PC-9 (cell line): ENCODE data around the gene CCNJ. TPM values are rescaled to one million over a fixed set of nuclear protein-coding genes. Genes with fewer than 3 reads are reported as not detected.
A peak's percentile ranks its signal among the peaks of the same experiment; 100 is the strongest.

Experiments used
- BruUV-seq: library from RNA; stranded (reverse); fragments of 400-500 nt; replicated peaks from 2 replicates; lab custom pipeline; 2021; lab: Mats Ljungman, UMichigan
- CTCF ChIA-PET: fragments of 300-600 bp; sonication (Branson Sonifier 250); formaldehyde crosslinking; loops from one replicate; lab custom pipeline; 2022; ENCODE audit warnings: antibody characterized with exemption; lab: Charles Lee
- POLR2A ChIA-PET: fragments of 300-600 bp; sonication (Branson Sonifier 250); formaldehyde crosslinking; loops from one replicate; lab custom pipeline; 2022; ENCODE audit warnings: antibody characterized with exemption; ENCODE audit not compliant: unreplicated experiment; lab: Charles Lee
- DNase-seq, 2 experiments: peaks; one replicate each; pipeline versions ENCODE4 v3.0.0 to v3.0.0-alpha.2; 2015 to 2022; ENCODE audit warnings: mixed read lengths in 1 of 2
- H2AFZ ChIP-seq: fragments of 200-600 bp; sonication (generic); 2 replicates; pipeline ENCODE4 v1.8.1; 2017; ENCODE audit warnings: antibody characterized with exemption
- H3F3A ChIP-seq: fragments of 200-600 bp; sonication (generic); 2 replicates; pipeline ENCODE4 v1.8.1; 2017; ENCODE audit warnings: antibody characterized with exemption, mild to moderate bottlenecking, low read depth; ENCODE audit not compliant: insufficient read depth
- H3K27ac ChIP-seq: fragments of 200-600 bp; sonication (generic); 2 replicates; pipeline ENCODE4 v1.6.1; 2016; ENCODE audit warnings: mixed run types
- H3K27me3 ChIP-seq: fragments of 200-600 bp; sonication (generic); 2 replicates; pipeline ENCODE4 v1.6.1; 2016; ENCODE audit warnings: low read depth, mixed run types; ENCODE audit not compliant: insufficient read depth
- H3K36me3 ChIP-seq: fragments of 200-600 bp; sonication (generic); 2 replicates; pipeline ENCODE4 v1.6.1; 2016; ENCODE audit warnings: low read depth, mixed run types
- H3K4me1 ChIP-seq: fragments of 200-600 bp; sonication (generic); replicated peaks from 2 replicates; pipeline ENCODE4 v1.6.1; 2016; ENCODE audit warnings: mixed run types; ENCODE audit not compliant: insufficient read depth
- H3K4me2 ChIP-seq: fragments of 200-600 bp; sonication (generic); 2 replicates; pipeline ENCODE4 v1.6.1; 2017; ENCODE audit warnings: mixed run types
- H3K4me3 ChIP-seq: fragments of 200-600 bp; sonication (generic); 2 replicates; pipeline ENCODE4 v1.6.1; 2016; ENCODE audit warnings: mixed run types
- H3K79me2 ChIP-seq: fragments of 200-600 bp; sonication (generic); 2 replicates; pipeline ENCODE4 v1.6.1; 2017; ENCODE audit warnings: low read depth, mixed run types
- H3K9me2 ChIP-seq: fragments of 200-600 bp; sonication (generic); 2 replicates; pipeline ENCODE4 v1.8.1; 2017; ENCODE audit warnings: mild to moderate bottlenecking; ENCODE audit not compliant: insufficient read depth
- H3K9me3 ChIP-seq: fragments of 200-600 bp; sonication (generic); 2 replicates; pipeline ENCODE4 v1.8.1; 2016; ENCODE audit warnings: low read depth; ENCODE audit not compliant: insufficient read depth
- H4K20me1 ChIP-seq: fragments of 200-600 bp; sonication (generic); 2 replicates; pipeline ENCODE4 v1.8.1; 2017; ENCODE audit not compliant: insufficient read depth
- EZH2 ChIP-seq: fragments of 200-600 bp; sonication (generic); IDR thresholded peaks from 2 replicates; pipeline ENCODE4 v1.8.0; 2017; ENCODE audit warnings: antibody characterized with exemption, low read depth
- intact Hi-C: fragments of 100-400 bp; cut with micrococcal nuclease; formaldehyde crosslinking; loops from one replicate; pipeline ENCODE4 v1.10.0; 2022; ENCODE audit not compliant: unreplicated experiment
- total RNA-seq: library from RNA; stranded (reverse); gene quantifications from 2 replicates; pipeline ENCODE4 v1.2.3, GENCODE V29; 2021
- TF ChIP-seq, protein P1 (sequence below): fragments of 200-600 bp; sonication (generic); conservative IDR thresholded peaks from 2 replicates; pipeline ENCODE4 v1.6.1; 2017; ENCODE audit warnings: mixed run types, antibody characterized with exemption, mild to moderate bottlenecking, moderate library complexity

CCNJ gene
- total RNA-seq, 1 experiment from 2014 or later = 2.5 TPM

DNA sequence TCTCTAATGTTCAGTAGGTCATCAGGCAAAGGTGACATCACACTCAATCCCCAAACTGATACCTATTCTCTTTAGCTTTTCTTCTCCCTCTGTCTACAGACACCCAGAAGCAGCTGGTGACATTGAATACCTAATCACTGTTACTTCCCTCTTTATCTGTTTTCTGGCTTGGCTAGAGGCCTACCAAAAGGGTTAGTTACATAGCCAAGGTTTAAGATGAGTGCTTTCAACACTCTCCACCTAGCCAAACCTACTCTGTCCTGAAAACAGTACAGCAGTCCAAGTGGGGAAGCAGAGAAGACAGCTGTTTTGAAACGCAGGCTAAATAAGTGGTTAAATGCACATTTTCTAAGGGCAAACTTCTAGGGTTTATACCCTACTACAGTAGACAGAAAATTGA is 39.4 kb downstream of the CCNJ start:
- Histone ChIP-seq H3K27me3 (no peaks in the 10 kb centered on the region), H3K36me3 (no peaks in the 10 kb centered on the region), H3K4me1 (no peaks in the 10 kb centered on the region), H3F3A (no peaks in the 10 kb centered on the region), H3K9me3 (no peaks in the 10 kb centered on the region), H3K4me3 (no peak overlapping the region), H3K9me2 (no peaks in the 10 kb centered on the region), H3K4me2 (no peak overlapping the region), H4K20me1 (no peaks in the 10 kb centered on the region), H2AFZ (no peak overlapping the region), H3K79me2 (no peaks in the 10 kb centered on the region), H3K27ac (no peak overlapping the region)
- DNase-seq = no peak
- ChIA-PET CTCF (interaction anchor here (0.6 kb wide), 1 partner anchor 949 kb away, joined by 3 read pairs; no protein-coding TSS in a partner anchor), POLR2A (no interaction called here)
- BruUV-seq = no TSS peak
- intact Hi-C loops = no loop called here
- TF ChIP-seq, protein P1, sequence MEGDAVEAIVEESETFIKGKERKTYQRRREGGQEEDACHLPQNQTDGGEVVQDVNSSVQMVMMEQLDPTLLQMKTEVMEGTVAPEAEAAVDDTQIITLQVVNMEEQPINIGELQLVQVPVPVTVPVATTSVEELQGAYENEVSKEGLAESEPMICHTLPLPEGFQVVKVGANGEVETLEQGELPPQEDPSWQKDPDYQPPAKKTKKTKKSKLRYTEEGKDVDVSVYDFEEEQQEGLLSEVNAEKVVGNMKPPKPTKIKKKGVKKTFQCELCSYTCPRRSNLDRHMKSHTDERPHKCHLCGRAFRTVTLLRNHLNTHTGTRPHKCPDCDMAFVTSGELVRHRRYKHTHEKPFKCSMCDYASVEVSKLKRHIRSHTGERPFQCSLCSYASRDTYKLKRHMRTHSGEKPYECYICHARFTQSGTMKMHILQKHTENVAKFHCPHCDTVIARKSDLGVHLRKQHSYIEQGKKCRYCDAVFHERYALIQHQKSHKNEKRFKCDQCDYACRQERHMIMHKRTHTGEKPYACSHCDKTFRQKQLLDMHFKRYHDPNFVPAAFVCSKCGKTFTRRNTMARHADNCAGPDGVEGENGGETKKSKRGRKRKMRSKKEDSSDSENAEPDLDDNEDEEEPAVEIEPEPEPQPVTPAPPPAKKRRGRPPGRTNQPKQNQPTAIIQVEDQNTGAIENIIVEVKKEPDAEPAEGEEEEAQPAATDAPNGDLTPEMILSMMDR = no peak
- TF ChIP-seq EZH2 = no peak

DNA sequence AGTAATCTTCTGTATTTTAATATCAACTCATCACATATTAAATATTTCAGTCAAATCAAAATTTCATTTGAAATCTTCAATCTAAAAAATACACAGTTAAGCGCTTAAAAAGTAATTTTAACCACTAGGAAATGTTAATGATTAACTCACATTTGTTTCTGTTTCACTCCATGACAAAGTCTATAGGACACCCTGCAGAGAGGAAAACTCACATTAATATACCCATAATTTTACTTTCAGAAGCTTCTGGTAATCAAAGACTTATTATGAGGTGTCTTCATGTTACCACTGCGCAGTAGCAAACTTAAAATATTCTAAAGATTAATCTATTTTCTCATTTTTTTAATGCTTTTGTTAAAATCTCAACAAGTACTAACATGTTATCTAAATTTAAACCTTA is 45.7 kb downstream of the CCNJ start:
- Histone ChIP-seq H2AFZ (peak overlapping the region; percentile 100), H3K36me3 (no peaks in the 10 kb centered on the region), H3K4me2 (peak overlapping the region; percentile 89), H3K27me3 (0 out of 2 replicates have a peak, but pooled peaks cover 11% of the 10 kb centered on the region), H3F3A (peaks cover 3% of the 10 kb centered on the region; the same call in 1 of the 2 replicates), H3K9me2 (no peaks in the 10 kb centered on the region), H3K79me2 (no peaks in the 10 kb centered on the region), H3K4me3 (peak overlapping the region; percentile 93; the same call in 1 of the 2 replicates), H3K4me1 (no peaks in the 10 kb centered on the region), H3K27ac (peak overlapping the region; percentile 87), H3K9me3 (no peaks in the 10 kb centered on the region; the same call in 1 of the 2 replicates), H4K20me1 (no peaks in the 10 kb centered on the region)
- ChIA-PET POLR2A (interaction anchor here (0.5 to 0.8 kb wide), 3 partner anchors 37 to 1728 kb away, joined by 6 to 16 read pairs (median 14); partner anchors contain the start of gene ZNF518A), CTCF (interaction anchor here (1.0 kb wide), 1 partner anchor 141 kb away, joined by 3 read pairs; no protein-coding TSS in a partner anchor)
- DNase-seq = no peak
- TF ChIP-seq EZH2 = no peak
- TF ChIP-seq, protein P1 = no peak
- BruUV-seq = no TSS peak
- intact Hi-C loops = no loop called here

DNA sequence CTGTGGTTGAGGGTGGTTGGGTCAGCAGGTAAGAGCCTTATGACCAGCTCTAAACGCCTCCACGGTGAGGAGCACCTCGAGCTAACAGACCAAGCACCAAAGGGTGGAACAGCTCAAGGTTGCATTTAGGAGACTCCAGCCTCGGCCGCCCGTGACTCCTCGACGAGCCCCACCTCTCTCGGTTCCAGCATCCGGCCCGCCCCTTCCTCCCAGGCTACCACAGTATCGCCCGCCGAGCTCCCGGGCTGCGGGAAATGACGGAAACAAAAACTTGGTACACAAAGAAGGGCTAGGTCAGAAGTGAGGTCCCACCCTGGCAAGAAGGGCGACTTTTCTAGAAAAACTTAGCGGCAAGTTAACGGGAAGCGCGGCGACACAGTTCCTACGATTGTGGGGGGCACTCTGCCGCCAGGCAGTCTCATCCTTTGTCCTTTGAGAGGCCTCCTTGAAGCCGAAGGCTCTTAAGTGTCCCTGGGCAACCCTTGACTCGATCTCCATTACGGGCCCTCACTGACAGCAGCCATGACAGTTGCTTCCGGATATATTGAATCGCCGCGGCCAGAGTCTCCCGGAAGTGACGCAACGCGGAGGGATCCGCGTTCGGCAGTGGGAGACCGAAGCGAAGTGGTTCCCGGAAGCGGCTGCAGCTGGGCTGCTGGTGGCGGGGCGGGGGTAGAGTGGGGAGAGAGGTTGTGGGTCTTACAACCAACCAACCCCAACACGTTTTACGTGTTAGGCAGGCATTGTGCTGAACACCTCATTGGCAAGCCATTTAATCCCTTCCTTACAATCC is 46.5 kb downstream of the CCNJ start:
- ChIA-PET POLR2A (interaction anchor here (0.6 to 0.8 kb wide), 4 partner anchors 40 to 1732 kb away, joined by 4 to 16 read pairs (median 6); partner anchors contain the start of gene ZNF518A), CTCF (no interaction called here)
- peak; percentile 74 to 78 for DNase-seq
- H3F3A ChIP-seq = peaks cover 3% of the 10 kb centered on the region; the same call in 1 of the 2 replicates
- no peaks in the 10 kb centered on the region for H3K4me1 ChIP-seq
- peak overlapping the region; percentile 87 for H3K27ac ChIP-seq
- intact Hi-C loops = loop anchor here (1.0 kb wide), 1 partner anchor 40 kb away; the partner anchor contains the start of gene ZNF518A
- no peaks in the 10 kb centered on the region for H4K20me1 ChIP-seq
- TF ChIP-seq, protein P1 = no peak
- no peak for TF ChIP-seq EZH2
- H3K9me2 ChIP-seq = no peaks in the 10 kb centered on the region
- H3K27me3 ChIP-seq = 0 out of 2 replicates have a peak, but pooled peaks cover 11% of the 10 kb centered on the region
- no peaks in the 10 kb centered on the region for H3K36me3 ChIP-seq
- BruUV-seq = TSS peak; percentile 83
- H3K9me3 ChIP-seq = no peaks in the 10 kb centered on the region; the same call in 1 of the 2 replicates
- H3K4me2 ChIP-seq = peak overlapping the region; percentile 89
- H3K79me2 ChIP-seq = no peaks in the 10 kb centered on the region
- H2AFZ ChIP-seq = peak overlapping the region; percentile 100
- H3K4me3 ChIP-seq = peak overlapping the region; percentile 93
